ENCODE measurements around the gene TMED1.

GRCh38 chr19:10878253-10878652 lies 42.2 kb upstream of the TMED1 start:
- TF ChIP-seq CTCF (IDR thresholded peaks at IDR 0.05; ENCODE audit: poor library complexity, severe bottlenecking) (no peak), EP300 (conservative IDR thresholded peaks at IDR 0.05; ENCODE audit: poor library complexity, severe bottlenecking) (no peak), POLR2AphosphoS5 (IDR thresholded peaks at IDR 0.05) (no peak), EZH2 (IDR thresholded peaks at IDR 0.05; ENCODE audit: borderline replicate concordance, insufficient read depth, low read length, poor library complexity, severe bottlenecking) (no peak), TAF1 (IDR thresholded peaks at IDR 0.05; ENCODE audit: low read depth) (no peak), SMC3 (conservative IDR thresholded peaks at IDR 0.05; ENCODE audit: poor library complexity) (no peak)
- TF ChIP-seq, protein P1, sequence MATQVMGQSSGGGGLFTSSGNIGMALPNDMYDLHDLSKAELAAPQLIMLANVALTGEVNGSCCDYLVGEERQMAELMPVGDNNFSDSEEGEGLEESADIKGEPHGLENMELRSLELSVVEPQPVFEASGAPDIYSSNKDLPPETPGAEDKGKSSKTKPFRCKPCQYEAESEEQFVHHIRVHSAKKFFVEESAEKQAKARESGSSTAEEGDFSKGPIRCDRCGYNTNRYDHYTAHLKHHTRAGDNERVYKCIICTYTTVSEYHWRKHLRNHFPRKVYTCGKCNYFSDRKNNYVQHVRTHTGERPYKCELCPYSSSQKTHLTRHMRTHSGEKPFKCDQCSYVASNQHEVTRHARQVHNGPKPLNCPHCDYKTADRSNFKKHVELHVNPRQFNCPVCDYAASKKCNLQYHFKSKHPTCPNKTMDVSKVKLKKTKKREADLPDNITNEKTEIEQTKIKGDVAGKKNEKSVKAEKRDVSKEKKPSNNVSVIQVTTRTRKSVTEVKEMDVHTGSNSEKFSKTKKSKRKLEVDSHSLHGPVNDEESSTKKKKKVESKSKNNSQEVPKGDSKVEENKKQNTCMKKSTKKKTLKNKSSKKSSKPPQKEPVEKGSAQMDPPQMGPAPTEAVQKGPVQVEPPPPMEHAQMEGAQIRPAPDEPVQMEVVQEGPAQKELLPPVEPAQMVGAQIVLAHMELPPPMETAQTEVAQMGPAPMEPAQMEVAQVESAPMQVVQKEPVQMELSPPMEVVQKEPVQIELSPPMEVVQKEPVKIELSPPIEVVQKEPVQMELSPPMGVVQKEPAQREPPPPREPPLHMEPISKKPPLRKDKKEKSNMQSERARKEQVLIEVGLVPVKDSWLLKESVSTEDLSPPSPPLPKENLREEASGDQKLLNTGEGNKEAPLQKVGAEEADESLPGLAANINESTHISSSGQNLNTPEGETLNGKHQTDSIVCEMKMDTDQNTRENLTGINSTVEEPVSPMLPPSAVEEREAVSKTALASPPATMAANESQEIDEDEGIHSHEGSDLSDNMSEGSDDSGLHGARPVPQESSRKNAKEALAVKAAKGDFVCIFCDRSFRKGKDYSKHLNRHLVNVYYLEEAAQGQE (IDR thresholded peaks at IDR 0.05; ENCODE audit: borderline replicate concordance): no peak
